Caco-2 (cell line): Measurements from ENCODE around the gene SCN7A. TPM values are rescaled to one million over a fixed set of nuclear protein-coding genes. Genes with fewer than 3 reads are reported as not detected.

Experiments
- BruUV-seq: library from RNA; stranded (reverse); fragments of 400-500 nt; replicated peaks from 2 replicates; lab custom pipeline; 2021; lab: Mats Ljungman, UMichigan
- CTCF ChIA-PET: fragments of 300-600 bp; sonication (Branson Sonifier 250); formaldehyde crosslinking; loops from one replicate; lab custom pipeline; 2022; ENCODE audit warnings: antibody characterized with exemption; lab: Charles Lee
- POLR2A ChIA-PET: fragments of 300-600 bp; sonication (Branson Sonifier 250); formaldehyde crosslinking; loops from one replicate; lab custom pipeline; 2022; ENCODE audit warnings: antibody characterized with exemption; lab: Charles Lee
- DNase-seq, 2 experiments: peaks; one replicate each; pipeline versions ENCODE4 v3.0.0 to v3.0.0-alpha.2; 2020 to 2022
- H3K27me3 ChIP-seq: replicated peaks from 2 replicates; pipeline ENCODE4 v1.6.0; 2011; ENCODE audit warnings: low read length; ENCODE audit not compliant: control insufficient read depth, insufficient read depth
- H3K36me3 ChIP-seq: 2 replicates; pipeline ENCODE4 v1.5.1; 2011; ENCODE audit warnings: low read length; ENCODE audit not compliant: control insufficient read depth, insufficient read depth
- H3K4me1 ChIP-seq: fragments of 250-450 bp; sonication (Bioruptor Pico); 2 replicates; pipeline ENCODE4 v1.5.1; 2020; ENCODE audit warnings: mild to moderate bottlenecking
- H3K4me3 ChIP-seq: 2 replicates; pipeline ENCODE4 v1.5.1; 2011; ENCODE audit warnings: low read depth, mild to moderate bottlenecking, control low read depth, low read length
- H3K9me3 ChIP-seq: fragments of 250-450 bp; sonication (Bioruptor Pico); 2 replicates; pipeline ENCODE4 v1.5.1; 2020; ENCODE audit warnings: mild to moderate bottlenecking, moderate library complexity
- H3K27ac Mint-ChIP-seq: one replicate; pipeline ENCODE4 v1.8.0; 2022; ENCODE audit warnings: mixed read lengths; ENCODE audit not compliant: unreplicated experiment
- H3K27me3 Mint-ChIP-seq: one replicate; pipeline ENCODE4 v1.8.0; 2022; ENCODE audit warnings: mixed read lengths; ENCODE audit not compliant: insufficient read depth, unreplicated experiment
- H3K36me3 Mint-ChIP-seq: one replicate; pipeline ENCODE4 v1.8.0; 2022; ENCODE audit warnings: mild to moderate bottlenecking, mixed read lengths; ENCODE audit not compliant: insufficient read depth, unreplicated experiment
- H3K4me1 Mint-ChIP-seq: one replicate; pipeline ENCODE4 v1.8.0; 2022; ENCODE audit warnings: low read depth, mixed read lengths; ENCODE audit not compliant: unreplicated experiment
- H3K4me3 Mint-ChIP-seq: one replicate; pipeline ENCODE4 v1.8.0; 2022; ENCODE audit warnings: mild to moderate bottlenecking, moderate library complexity, mixed read lengths; ENCODE audit not compliant: unreplicated experiment
- H3K9me3 Mint-ChIP-seq: one replicate; pipeline ENCODE4 v1.8.0; 2022; ENCODE audit warnings: mixed read lengths; ENCODE audit not compliant: unreplicated experiment
- intact Hi-C: fragments of 100-400 bp; cut with micrococcal nuclease; formaldehyde crosslinking; loops from one replicate; pipeline ENCODE4 v1.10.0; 2022; ENCODE audit not compliant: unreplicated experiment
- total RNA-seq: library from RNA; stranded (reverse); gene quantifications from 2 replicates; pipeline ENCODE4 v1.2.3, GENCODE V29; 2022
- TF ChIP-seq, protein P1 (sequence below), 2 experiments: fragments of 200-600 bp in 1 of 2; IDR thresholded peaks; 1 replicate in 1 of 2; 2 replicates in 1 of 2; pipeline versions ENCODE4 v1.5.1 to v1.8.0; 2011 to 2022; ENCODE audit warnings: antibody characterized with exemption in 1 of 2, control low read depth in 1 of 2, inconsistent platforms in 1 of 2, low read depth in 1 of 2, low read length in 1 of 2, mild to moderate bottlenecking in 1 of 2, moderate library complexity in 1 of 2; ENCODE audit not compliant: insufficient read depth in 1 of 2, severe bottlenecking in 1 of 2, unreplicated experiment in 1 of 2

The SCN7A gene
- total RNA-seq, 1 experiment from 2014 or later: 0.27 TPM

DNA sequence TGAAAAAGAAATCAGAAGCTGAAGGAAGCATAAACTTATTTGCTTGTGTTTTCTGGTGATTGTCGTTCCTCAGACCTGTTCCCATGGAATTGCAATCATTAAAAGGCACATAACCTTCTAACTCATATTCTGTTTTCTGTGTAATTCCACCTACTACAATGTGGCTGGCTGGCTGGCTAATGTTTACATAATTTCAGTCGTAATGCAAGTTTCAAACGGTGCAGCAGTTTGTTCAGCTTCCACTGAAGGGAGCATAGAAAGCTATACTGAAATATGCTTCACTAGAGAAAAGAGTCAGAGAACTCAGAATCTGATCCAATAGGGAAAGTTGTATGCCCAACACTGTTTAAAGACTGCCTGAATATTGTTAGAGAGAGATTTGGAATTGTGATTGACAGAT is 27.1 kb upstream of the SCN7A start:
- H3K9me3 ChIP-seq: no peaks in the 10 kb centered on the region
- Mint-ChIP-seq H3K4me1 (no peaks in the 10 kb centered on the region), H3K27me3 (no peaks in the 10 kb centered on the region), H3K36me3 (no peaks in the 10 kb centered on the region), H3K9me3 (no peaks in the 10 kb centered on the region), H3K4me3 (no peak overlapping the region), H3K27ac (no peak overlapping the region)
- CTCF ChIA-PET: no interaction called here
- no peaks in the 10 kb centered on the region for H3K27me3 ChIP-seq
- intact Hi-C loops: no loop called here
- no peak overlapping the region for H3K4me3 ChIP-seq
- no TSS peak for BruUV-seq
- TF ChIP-seq, protein P1, sequence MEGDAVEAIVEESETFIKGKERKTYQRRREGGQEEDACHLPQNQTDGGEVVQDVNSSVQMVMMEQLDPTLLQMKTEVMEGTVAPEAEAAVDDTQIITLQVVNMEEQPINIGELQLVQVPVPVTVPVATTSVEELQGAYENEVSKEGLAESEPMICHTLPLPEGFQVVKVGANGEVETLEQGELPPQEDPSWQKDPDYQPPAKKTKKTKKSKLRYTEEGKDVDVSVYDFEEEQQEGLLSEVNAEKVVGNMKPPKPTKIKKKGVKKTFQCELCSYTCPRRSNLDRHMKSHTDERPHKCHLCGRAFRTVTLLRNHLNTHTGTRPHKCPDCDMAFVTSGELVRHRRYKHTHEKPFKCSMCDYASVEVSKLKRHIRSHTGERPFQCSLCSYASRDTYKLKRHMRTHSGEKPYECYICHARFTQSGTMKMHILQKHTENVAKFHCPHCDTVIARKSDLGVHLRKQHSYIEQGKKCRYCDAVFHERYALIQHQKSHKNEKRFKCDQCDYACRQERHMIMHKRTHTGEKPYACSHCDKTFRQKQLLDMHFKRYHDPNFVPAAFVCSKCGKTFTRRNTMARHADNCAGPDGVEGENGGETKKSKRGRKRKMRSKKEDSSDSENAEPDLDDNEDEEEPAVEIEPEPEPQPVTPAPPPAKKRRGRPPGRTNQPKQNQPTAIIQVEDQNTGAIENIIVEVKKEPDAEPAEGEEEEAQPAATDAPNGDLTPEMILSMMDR (IDR thresholded peaks at IDR 0.05; ENCODE audit: insufficient read depth in 1 of 2, low read depth in 1 of 2, low read length in 1 of 2, severe bottlenecking in 1 of 2, unreplicated experiment in 1 of 2): no peak
- POLR2A ChIA-PET: no interaction called here
- H3K36me3 ChIP-seq: no peaks in the 10 kb centered on the region
- no peak for DNase-seq
- H3K4me1 ChIP-seq: no peaks in the 10 kb centered on the region

DNA sequence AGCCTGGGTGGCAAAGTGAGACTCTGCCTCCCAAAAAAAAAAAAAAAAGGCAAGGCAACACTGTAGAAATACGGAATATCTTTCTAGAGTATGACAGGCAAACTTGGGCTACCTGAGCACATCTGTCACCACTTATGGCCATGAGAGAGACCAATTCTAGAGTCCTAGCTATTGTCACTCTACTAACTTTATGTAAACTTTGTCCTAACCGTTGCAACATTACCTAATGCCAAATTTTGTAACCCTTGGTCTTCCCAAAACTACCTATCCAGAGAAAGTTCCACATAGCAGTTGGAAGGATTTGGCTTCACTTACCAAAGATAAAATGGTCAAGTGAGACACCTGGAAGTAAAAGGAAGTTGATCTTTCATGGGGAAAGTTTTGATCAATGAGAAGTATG is 26.6 kb upstream of the SCN7A start:
- ChIA-PET CTCF (no interaction called here), POLR2A (no interaction called here)
- no peaks in the 10 kb centered on the region for H3K36me3 ChIP-seq
- H3K4me3 Mint-ChIP-seq: no peak overlapping the region
- BruUV-seq: no TSS peak
- TF ChIP-seq, protein P1 (IDR thresholded peaks at IDR 0.05; ENCODE audit: insufficient read depth in 1 of 2, low read depth in 1 of 2, low read length in 1 of 2, severe bottlenecking in 1 of 2, unreplicated experiment in 1 of 2): no peak
- no peaks in the 10 kb centered on the region for H3K27me3 ChIP-seq
- H3K4me3 ChIP-seq: no peak overlapping the region
- no peak overlapping the region for H3K27ac Mint-ChIP-seq
- H3K27me3 Mint-ChIP-seq: no peaks in the 10 kb centered on the region
- no peak for DNase-seq
- H3K9me3 Mint-ChIP-seq: no peaks in the 10 kb centered on the region
- H3K4me1 Mint-ChIP-seq: no peaks in the 10 kb centered on the region
- no peaks in the 10 kb centered on the region for H3K36me3 Mint-ChIP-seq
- intact Hi-C loops: no loop called here
- H3K9me3 ChIP-seq: no peaks in the 10 kb centered on the region
- no peaks in the 10 kb centered on the region for H3K4me1 ChIP-seq

DNA sequence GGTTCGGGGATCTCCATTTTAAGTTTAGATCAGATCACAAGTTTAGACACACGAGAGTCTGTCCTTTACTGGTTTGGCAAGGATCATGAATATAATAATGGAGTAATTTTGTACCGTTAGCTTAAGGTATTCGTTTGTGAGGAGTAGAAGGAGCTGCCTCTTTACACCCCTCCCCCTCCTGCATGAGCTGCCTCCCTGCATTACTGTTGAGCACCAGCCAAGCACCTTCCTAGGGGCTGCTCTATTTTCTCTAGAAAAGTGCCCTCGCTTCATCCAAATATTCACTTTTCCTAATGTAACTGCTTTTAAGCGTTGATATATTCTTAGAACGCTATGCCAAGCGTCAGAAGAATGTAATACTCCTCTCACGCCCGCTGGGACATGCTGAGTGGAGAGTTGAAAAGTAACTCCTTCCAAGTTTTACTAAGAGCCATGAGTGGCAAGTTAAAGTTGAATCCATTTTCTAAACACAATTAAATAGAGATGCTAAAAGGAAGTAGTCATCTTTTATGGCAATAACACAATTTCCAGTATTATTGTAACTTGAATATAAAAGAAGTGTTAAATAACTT is 25.4 kb upstream of the SCN7A start:
- no peak overlapping the region for H3K4me3 Mint-ChIP-seq
- no peaks in the 10 kb centered on the region for H3K9me3 ChIP-seq
- CTCF ChIA-PET: no interaction called here
- TF ChIP-seq, protein P1 (IDR thresholded peaks at IDR 0.05; ENCODE audit: insufficient read depth in 1 of 2, low read depth in 1 of 2, low read length in 1 of 2, severe bottlenecking in 1 of 2, unreplicated experiment in 1 of 2): no peak
- BruUV-seq: no TSS peak
- DNase-seq: no peak
- no peaks in the 10 kb centered on the region for H3K27me3 Mint-ChIP-seq
- no peaks in the 10 kb centered on the region for H3K27me3 ChIP-seq
- H3K27ac Mint-ChIP-seq: no peak overlapping the region
- H3K4me1 Mint-ChIP-seq: no peaks in the 10 kb centered on the region
- POLR2A ChIA-PET: no interaction called here
- no peaks in the 10 kb centered on the region for H3K36me3 Mint-ChIP-seq
- no peak overlapping the region for H3K4me3 ChIP-seq
- H3K4me1 ChIP-seq: no peaks in the 10 kb centered on the region
- H3K9me3 Mint-ChIP-seq: no peaks in the 10 kb centered on the region
- H3K36me3 ChIP-seq: no peaks in the 10 kb centered on the region
- intact Hi-C loops: no loop called here
